Activated naive CD4-positive, alpha-beta T cell treated with Interleukin-2 at 50 U/mL for 16 hours (primary cell): ENCODE measurements around the gene PKIB.
"Not testable (repeated sequence)": the region's sequence is repeated elsewhere in the genome, so short reads cannot be mapped to it uniquely, and the experiment has no call there.

ENCODE experiments used
- DNase-seq: peaks from one replicate; pipeline ENCODE4 v3.0.0-alpha.2; 2020

The PKIB gene

GRCh38 chr6:122712448-122713137 is 102.4 kb downstream of the PKIB start:
- no peak for DNase-seq

- no peak for DNase-seq
Measured at GRCh38 chr6:122713138-122713537, 102.9 kb downstream of the PKIB start.

DNA sequence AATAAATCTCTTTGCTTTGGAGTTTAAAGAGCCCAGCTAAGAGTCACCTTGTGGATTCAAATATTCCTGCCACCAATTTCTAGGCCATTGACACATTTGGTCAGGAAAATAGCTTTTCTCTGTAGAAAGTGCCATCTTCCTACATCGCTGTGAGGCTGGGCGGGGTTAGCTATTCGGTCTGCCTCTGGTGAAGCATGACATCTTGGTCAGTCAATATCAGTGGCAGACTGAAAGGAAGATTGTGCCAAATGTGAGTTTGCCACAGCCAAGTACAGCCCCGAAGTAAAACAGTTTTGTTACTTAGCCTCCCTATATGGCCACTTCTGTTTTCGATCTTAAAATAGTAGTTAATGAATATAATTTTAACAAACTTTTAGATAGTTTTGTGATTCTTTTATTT is 103.9 kb downstream of the PKIB start:
- no peak for DNase-seq

DNA sequence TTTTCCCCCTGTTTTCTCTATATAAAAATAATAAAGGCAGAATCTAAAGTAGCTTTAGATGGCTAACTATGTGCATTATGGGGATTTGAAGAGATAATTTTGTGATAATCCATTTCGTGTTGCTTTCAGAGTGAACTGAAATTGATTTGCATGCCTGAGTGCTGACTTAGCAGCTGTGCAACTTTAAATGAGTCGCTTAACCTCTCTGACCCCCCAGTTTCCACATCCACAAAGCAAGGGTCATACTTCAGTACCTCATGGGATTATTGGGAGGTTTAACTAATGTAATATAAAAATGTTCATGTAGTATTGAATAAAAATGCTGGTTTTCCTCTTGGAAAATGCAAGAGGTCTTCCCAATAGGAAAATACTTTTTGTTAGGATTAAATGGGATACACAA is 105.5 kb downstream of the PKIB start:
- DNase-seq = no peak

- no peak for DNase-seq
Measured at GRCh38 chr6:122717350-122717749, 107.1 kb downstream of the PKIB start.

GRCh38 chr6:122718616-122719015 is 108.4 kb downstream of the PKIB start:
- no peak for DNase-seq

- no peak for DNase-seq
Measured at GRCh38 chr6:122719176-122719575, 109.0 kb downstream of the PKIB start.

DNA sequence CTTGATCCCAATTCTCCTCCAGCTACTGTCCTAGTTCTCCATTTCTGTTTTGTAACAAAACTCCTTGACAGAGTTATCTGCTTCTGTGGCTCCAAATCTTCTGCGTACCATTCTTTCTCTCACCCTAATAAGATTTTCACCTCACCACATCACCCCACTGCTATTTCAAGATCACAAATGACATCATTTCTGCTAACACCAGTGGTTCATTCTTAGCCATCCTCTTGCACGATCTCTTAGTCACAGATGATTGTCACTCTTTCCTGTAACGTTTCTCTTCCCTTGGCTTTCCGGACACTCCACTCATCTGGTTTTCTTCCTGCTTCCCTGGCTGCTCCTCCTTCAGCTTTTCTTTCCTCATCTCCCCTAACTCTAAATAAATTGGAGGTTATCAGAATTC is 112.5 kb downstream of the PKIB start:
- no peak for DNase-seq

DNA sequence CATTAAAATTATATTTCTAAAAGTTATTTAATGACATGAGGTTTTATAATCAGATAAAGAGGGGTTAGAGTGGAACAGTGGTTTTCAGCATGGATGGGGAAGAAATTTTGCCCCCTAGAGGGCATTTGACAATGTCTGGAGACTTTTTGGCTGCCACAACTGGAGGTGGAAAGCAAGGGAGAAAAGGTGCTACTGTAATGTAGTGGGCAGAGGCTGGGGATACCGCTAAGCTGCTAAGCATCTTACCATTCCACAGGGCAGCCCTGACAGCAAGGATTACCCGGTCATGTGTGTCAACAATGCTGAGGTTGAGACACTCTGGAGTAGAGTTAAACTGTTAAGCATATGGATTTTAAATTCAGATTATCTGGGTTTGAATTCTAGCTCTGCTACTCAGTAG is 116.4 kb downstream of the PKIB start:
- DNase-seq = no peak

- no peak for DNase-seq
Measured at GRCh38 chr6:122727244-122727643, 117.0 kb downstream of the PKIB start.

DNA sequence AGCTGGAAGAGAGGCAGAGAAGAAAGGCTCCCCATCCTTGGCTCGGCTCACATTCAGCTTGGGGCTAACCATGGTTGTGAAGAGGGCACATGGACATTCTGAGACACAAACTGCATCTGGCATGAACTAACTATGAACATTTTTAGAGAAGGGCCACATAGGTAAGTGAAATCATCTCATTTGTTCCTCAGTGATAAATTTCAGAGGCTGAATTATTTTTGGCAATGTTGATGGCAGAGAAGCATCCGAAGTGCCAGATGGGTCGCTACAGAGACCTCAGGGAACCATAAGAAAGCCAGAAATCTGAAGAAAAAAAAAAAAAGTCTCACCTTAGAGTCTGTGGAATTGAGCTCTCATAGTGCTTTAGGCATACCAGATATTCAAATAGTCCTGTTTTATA is 120.1 kb downstream of the PKIB start:
- no peak for DNase-seq

GRCh38 chr6:122730775-122731386 is 120.7 kb downstream of the PKIB start:
- no peak for DNase-seq

DNA sequence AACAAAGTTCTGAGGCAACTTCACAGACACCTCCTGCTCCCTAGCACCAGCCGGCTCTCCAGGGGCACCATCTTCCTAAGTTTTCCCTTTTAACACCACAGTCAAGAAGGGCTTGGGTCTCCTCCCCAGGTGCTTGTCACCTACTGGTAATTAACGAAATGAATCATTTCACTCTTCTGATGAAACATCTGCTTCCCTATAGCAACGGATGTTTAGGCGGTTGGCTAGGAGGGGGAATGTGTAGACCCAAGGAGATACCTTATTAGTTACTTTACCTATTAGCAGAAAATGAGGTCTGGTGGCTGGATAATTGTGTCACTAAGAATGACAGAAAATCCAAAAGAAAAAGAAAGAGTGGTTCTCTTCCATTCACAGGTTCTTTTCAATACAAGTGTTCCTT is 123.1 kb downstream of the PKIB start:
- DNase-seq = no peak

DNA sequence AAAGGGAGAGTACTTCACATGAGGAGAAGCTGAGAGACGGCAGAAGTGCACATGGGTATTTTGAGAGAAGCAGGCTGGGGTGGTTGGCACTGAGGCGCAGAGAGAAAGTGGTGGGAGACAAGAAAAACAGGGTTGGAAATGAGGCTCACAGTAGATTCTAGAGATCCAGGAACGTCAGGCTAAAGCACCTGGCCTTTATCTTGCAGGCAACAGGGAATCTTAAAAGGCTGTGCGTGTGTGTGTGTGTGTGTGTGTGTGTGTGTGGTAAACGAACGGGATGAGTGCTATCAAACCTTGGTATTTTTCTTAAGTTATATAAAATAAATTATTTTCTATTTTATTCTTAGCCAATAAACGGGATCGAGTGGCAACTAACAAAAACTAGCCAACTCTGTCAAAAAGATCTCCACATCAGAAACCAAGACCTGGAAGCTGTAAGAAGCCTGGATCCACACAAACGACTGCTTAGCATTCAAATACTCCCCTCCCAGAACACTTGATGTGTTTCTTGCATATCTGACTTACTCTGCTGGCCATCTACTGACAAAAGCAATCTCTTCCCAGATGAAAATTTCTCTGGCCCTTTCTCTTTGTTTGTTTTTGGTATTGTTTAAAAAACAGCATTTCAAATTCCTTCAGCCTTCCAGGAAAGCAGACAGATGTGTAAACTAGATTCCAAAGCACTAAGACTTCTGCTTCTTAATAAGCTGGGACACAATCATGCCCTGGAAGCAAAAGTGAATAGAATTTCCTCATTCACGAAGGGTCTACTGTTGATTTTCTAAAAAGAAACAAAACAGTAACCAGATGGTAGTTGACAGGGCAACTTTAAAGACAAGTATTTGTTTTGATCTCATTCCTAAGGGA is 124.6 kb downstream of the PKIB start:
- no peak for DNase-seq

GRCh38 chr6:122735582-122735981 is 125.4 kb downstream of the PKIB start:
- no peak for DNase-seq

DNA sequence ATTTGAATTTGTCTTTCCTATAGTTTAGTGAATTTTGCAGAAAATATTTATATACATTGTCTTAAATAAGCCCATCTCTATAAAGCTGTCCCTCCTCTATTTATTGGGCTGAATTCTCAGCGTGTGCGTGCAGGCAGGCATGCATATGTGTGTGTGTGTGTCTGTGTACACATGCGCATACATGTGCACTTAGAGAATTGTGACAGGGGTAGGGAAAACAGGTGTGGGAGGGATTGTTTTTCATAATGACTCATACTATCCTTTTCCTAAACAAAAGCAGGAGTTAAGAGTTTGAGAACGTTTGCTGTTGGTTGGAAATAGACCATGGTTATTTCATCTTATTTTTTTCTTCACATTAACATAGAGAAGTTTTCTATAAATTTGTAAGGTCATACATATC is 126.0 kb downstream of the PKIB start:
- no peak for DNase-seq

GRCh38 chr6:122736616-122737015 is 126.4 kb downstream of the PKIB start:
- no peak for DNase-seq

DNA sequence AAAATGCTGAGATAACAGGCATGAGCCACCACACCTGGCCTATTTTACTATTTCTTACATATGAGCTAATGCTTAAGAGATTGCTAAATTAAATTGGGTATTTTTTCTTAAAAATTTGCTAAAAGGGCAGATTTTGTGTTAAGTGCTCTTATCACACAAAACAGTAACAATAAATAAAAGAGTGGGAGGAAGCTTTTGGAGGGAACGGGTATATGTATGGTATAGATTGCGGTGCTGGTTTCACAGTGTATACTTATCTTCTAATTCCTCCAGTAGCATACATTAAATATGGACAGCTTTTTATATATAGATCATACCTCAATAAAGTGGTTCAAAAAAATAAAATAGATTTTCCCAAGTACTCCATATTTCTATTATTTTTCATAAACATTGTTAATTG is 129.9 kb downstream of the PKIB start:
- no peak for DNase-seq

DNA sequence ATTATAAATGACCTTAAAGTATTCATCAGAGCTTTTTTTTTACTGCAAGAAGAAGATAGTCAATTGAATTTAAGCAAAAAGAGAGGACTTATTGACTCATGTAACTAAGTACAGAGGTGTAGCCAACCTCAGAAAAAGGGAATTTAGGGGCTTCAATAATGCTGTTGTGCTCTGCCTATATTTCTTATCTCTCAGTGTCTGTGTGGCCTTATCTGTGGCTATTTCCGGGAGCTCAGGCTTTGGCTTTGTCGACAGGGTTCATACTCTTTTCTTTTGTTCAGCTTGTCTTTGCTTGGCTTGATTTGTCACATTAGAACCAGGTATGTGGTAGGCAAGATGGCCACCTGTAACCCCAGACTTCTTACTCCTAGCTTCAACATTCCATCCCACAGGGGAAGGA is 130.7 kb downstream of the PKIB start:
- no peak for DNase-seq

- not testable (repeated sequence) for DNase-seq
Measured at GRCh38 chr6:122744247-122744646, 134.0 kb downstream of the PKIB start.

DNA sequence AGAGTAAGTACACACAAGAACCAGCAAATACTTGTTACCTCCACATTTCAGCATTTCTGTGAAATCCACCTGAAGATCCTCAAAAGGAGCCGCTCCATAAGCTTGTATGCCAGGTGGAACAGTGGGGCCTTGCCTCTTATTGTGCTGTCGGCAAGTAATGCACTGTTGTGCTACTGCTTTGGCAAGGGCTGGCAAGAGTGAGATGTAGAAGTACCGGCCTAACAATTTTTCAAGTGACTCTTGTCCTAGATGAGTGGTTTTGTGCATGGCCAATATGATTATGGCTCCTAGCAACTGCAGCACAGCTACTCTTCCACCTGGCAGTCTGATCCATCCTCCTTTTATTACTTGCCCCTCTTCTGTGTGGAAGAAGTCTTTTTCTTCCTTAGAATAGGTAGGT is 134.7 kb downstream of the PKIB start:
- not testable (repeated sequence) for DNase-seq

- no peak for DNase-seq
Measured at GRCh38 chr6:122746688-122747087, 136.5 kb downstream of the PKIB start.

- no peak for DNase-seq
Measured at GRCh38 chr6:122747573-122747972, 137.4 kb downstream of the PKIB start.

DNA sequence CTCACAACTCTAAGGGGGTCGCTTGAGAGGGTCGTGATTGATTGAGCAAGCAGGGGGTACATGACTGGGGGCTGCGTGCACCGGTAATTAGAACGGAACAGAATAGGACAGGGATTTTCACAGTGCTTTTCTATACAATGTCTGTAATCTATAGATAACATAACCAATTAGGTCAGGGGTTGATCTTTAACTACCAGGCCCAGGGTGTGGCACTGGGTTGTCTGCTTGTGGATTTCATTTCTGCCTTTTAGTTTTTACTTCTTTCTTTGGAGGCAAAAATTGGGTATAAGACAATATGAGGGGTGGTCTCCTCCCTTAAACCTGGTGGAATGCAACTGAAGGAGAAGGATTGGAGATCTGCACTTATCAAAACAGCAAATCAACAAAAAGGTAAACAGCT is 138.7 kb downstream of the PKIB start:
- not testable (repeated sequence) for DNase-seq
